ENCODE measurements around the gene PPL. TPM values are rescaled to one million over a fixed set of nuclear protein-coding genes. Genes with fewer than 3 reads are reported as not detected.

Gene PPL
- total RNA-seq, 1 donor: 0.86 TPM

GRCh38 chr16:4866586-4866985 lies 70.4 kb downstream of the PPL start:
- no peak for DNase-seq (ENCODE audit: low read depth)
- TF ChIP-seq CTCF (IDR thresholded peaks at IDR 0.05; ENCODE audit: insufficient read depth, low read depth, low read length): no peak
- no peak overlapping the region for H3K4me3 ChIP-seq (ENCODE audit: low read depth, low read length)

GRCh38 chr16:4865231-4865860 lies 71.6 kb downstream of the PPL start:
- H3K4me3 ChIP-seq (ENCODE audit: low read depth, low read length): no peak overlapping the region
- no peak for TF ChIP-seq CTCF (IDR thresholded peaks at IDR 0.05; ENCODE audit: insufficient read depth, low read depth, low read length)
- DNase-seq (ENCODE audit: low read depth): no peak

- DNase-seq (ENCODE audit: low read depth): no peak
- TF ChIP-seq CTCF (IDR thresholded peaks at IDR 0.05; ENCODE audit: insufficient read depth, low read depth, low read length): no peak
- H3K4me3 ChIP-seq (ENCODE audit: low read depth, low read length): no peak overlapping the region
Observed at GRCh38 chr16:4864728-4865127, 72.2 kb downstream of the PPL start.

- TF ChIP-seq CTCF (IDR thresholded peaks at IDR 0.05; ENCODE audit: insufficient read depth, low read depth, low read length): no peak
- no peak overlapping the region for H3K4me3 ChIP-seq (ENCODE audit: low read depth, low read length)
- DNase-seq (ENCODE audit: low read depth): peak; percentile 18
Observed at GRCh38 chr16:4862639-4863038, 74.3 kb downstream of the PPL start.

GRCh38 chr16:4860727-4861342 lies 76.1 kb downstream of the PPL start:
- DNase-seq (ENCODE audit: low read depth): no peak
- no peak for TF ChIP-seq CTCF (IDR thresholded peaks at IDR 0.05; ENCODE audit: insufficient read depth, low read depth, low read length)
- H3K4me3 ChIP-seq (ENCODE audit: low read depth, low read length): no peak overlapping the region

- H3K4me3 ChIP-seq (ENCODE audit: low read depth, low read length): no peak overlapping the region
- no peak for DNase-seq (ENCODE audit: low read depth)
- no peak for TF ChIP-seq CTCF (IDR thresholded peaks at IDR 0.05; ENCODE audit: insufficient read depth, low read depth, low read length)
Observed at GRCh38 chr16:4859900-4860255, 77.1 kb downstream of the PPL start.

All from fibroblast of villous mesenchyme (primary cell).